Stimulated activated CD8-positive, alpha-beta memory T cell treated with anti-CD3 and anti-CD28 coated beads, Interleukin-7, amount 100 ng/mL, for 48 hours (primary cell): ENCODE measurements around the gene NFKBIZ.
A peak's percentile ranks its signal among the peaks of the same experiment; 100 is the strongest.
"Not testable (repeated sequence)": the region's sequence is repeated elsewhere in the genome, so short reads cannot be mapped to it uniquely, and the experiment has no call there.

Experiments used
- DNase-seq, 2 donors: peaks; one replicate each; pipeline ENCODE4 v3.0.0-alpha.2; 2020; ENCODE audit warnings: low read depth in 1 of 2; ENCODE audit errors: extremely low read depth in 1 of 2

NFKBIZ gene

GRCh38 chr3:101850246-101851051 is 1.1 kb downstream of the NFKBIZ start:
- peak in 1 of 2 donors; percentile 33 for DNase-seq

GRCh38 chr3:101851072-101851770 is 1.9 kb downstream of the NFKBIZ start:
- DNase-seq: no peak

GRCh38 chr3:101851850-101852714 is 2.8 kb downstream of the NFKBIZ start:
- no peak for DNase-seq

- DNase-seq: no peak
Measured at GRCh38 chr3:101852983-101853840, 3.9 kb downstream of the NFKBIZ start.

GRCh38 chr3:101853982-101854381 is 4.7 kb downstream of the NFKBIZ start:
- DNase-seq: no peak

- no peak for DNase-seq
Measured at GRCh38 chr3:101854608-101855304, 5.4 kb downstream of the NFKBIZ start.

GRCh38 chr3:101857301-101857741 is 8.0 kb downstream of the NFKBIZ start:
- DNase-seq: no peak

- no peak for DNase-seq
Measured at GRCh38 chr3:101858464-101859030, 9.2 kb downstream of the NFKBIZ start.

GRCh38 chr3:101859882-101860448 is 10.7 kb downstream of the NFKBIZ start:
- DNase-seq: no peak

GRCh38 chr3:101861212-101861788 is 12.0 kb downstream of the NFKBIZ start:
- DNase-seq: no peak

GRCh38 chr3:101861789-101862415 is 12.6 kb downstream of the NFKBIZ start:
- DNase-seq: no peak

GRCh38 chr3:101862416-101863165 is 13.3 kb downstream of the NFKBIZ start:
- no peak for DNase-seq

GRCh38 chr3:101864926-101865325 is 15.6 kb downstream of the NFKBIZ start:
- not testable (repeated sequence) for DNase-seq

- no peak for DNase-seq
Measured at GRCh38 chr3:101865751-101866509, 16.6 kb downstream of the NFKBIZ start.

- DNase-seq: no peak
Measured at GRCh38 chr3:101867511-101867910, 18.2 kb downstream of the NFKBIZ start.

- DNase-seq: no peak
Measured at GRCh38 chr3:101867996-101868395, 18.7 kb downstream of the NFKBIZ start.
